Activated naive CD4-positive, alpha-beta T cell treated with anti-CD3 and anti-CD28 coated beads, Interleukin-2, amount 50 U/mL, for 72 hours (primary cell): ENCODE data around the gene PILRA. TPM values are rescaled to one million over a fixed set of nuclear protein-coding genes. Genes with fewer than 3 reads are reported as not detected.

Experiments used
- ATAC-seq, 2 donors: fragments of 150-1000 bp; cut with Tn5 transposase; 2 replicates each; pipeline ENCODE4 v1.10.0; 2021; ENCODE audit warnings: mild to moderate bottlenecking in 2 of 2, moderate library complexity in 2 of 2
- DNase-seq, 2 donors: peaks; one replicate each; pipeline ENCODE4 v3.0.0; 2021 to 2022; ENCODE audit warnings: low spot score in 2 of 2
- H3K27ac Mint-ChIP-seq, 2 donors: one replicate each; pipeline ENCODE4 v1.8.0; 2022; ENCODE audit warnings: mild to moderate bottlenecking in 2 of 2, mixed read lengths in 2 of 2
- H3K36me3 Mint-ChIP-seq, 2 donors: one replicate each; pipeline ENCODE4 v1.8.0; 2022; ENCODE audit warnings: mixed read lengths in 2 of 2
- H3K9me3 Mint-ChIP-seq, 2 donors: one replicate each; pipeline ENCODE4 v1.8.0; 2022; ENCODE audit warnings: mixed read lengths in 2 of 2
- total RNA-seq, 2 donors: library from RNA; stranded (reverse); gene quantifications; one replicate each; pipeline ENCODE4 v1.2.3, GENCODE V29; 2022

Gene PILRA
- total RNA-seq, 2 donors from 2014 or later, result 0.84 to 11.5 TPM

DNA sequence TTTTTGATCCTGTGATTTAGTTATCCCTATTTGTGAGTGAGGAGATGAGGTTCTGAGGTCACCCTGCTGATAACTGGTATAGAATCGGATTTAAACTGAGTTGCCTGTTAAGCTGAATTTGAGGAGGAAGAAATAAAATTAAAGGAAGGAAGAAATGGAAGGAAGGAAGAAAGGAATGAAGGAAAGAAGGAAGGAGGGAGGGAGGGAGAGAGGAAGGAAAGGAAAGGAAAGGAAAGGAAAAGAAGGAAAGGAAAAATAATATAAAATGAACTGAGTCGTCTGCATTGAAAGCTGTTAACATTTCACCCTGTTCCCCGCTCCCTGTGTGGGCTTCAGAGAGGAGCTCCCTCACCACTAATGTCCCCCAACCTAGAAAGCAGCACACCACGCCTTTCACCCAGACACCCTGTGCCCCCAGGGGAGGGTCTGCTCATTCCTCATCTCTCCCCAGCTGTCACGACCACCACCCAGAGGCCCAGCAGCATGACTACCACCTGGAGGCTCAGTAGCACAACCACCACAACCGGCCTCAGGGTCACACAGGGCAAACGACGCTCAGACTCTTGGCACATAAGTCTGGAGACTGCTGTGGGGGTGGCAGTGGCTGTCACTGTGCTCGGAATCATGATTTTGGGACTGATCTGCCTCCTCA is 16.3 kb downstream of the PILRA start:
- no peaks in the 10 kb centered on the region for H3K9me3 Mint-ChIP-seq
- no peak overlapping the region for H3K27ac Mint-ChIP-seq
- no peak for ATAC-seq
- DNase-seq, result no peak
- no peaks in the 10 kb centered on the region for H3K36me3 Mint-ChIP-seq

DNA sequence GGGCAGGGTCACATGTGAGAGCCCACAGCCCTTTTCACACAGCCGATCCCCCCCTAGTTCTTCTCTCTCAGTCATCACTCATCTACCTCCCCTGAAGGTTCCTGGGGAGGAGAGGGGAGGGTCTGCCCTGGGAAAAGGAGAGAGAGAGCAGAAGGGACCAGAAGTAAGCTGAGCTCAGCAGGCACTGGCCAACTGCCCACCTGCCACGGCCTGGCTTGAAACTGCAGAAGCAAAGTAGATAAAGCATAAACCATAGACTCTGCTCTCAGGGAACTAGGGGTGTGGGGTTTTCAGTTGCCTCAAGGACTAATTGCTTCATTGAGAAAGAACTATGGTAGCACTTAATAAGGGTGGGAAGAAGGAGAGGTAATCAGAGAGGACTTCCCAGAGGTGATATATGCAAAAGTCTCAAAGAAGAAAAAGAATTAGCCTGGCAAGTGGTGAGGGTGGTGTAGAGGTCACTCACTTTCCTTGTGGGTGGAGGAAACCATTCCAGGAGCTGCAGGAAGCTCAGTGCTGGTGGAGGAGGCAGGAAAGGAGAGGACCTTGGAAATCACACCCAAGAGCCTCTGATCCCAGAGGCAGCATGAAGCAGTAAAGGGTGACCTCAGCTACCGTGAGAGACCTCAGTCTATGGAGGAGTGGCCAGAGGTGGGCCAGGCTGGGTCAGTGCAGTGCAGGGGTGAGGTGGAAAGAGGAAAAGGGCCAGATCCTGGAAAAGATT is 17.2 kb downstream of the PILRA start:
- DNase-seq (no peak), ATAC-seq (no peak)
- peak overlapping the region in 1 of 2 donors; percentile 16 for H3K27ac Mint-ChIP-seq
- no peaks in the 10 kb centered on the region for H3K36me3 Mint-ChIP-seq
- no peaks in the 10 kb centered on the region for H3K9me3 Mint-ChIP-seq

DNA sequence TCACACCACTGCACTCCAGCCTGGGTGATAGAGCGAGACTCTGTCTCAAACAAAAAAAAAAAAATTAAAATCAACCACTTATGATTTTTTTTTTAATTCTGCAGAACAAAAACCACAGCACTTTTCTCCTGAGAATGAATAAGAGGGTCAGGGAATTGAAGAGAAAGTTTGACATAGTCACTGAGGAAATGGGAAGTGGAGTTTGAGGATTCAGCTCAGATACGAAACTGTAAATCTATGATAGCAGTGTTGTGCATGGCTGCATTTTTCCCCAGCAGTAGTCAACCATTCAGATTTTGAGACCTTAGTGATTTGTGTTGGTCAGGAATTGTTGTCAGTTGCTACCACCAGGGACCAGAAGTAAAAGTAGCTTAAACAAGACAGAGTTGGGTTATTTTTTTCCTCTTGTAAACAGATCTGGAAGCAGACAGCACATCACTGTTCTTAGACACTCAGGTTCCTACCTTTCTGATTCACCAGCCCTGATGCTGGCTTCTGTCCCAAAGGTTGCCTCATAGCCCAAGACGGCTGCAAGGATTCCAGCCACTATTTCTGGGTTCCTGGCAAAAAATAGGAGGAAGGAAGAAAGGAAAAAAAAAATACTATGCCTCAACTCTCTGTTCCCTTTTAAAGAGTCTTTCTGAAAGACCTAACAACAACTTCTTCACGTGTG is 20.1 kb downstream of the PILRA start:
- no peak overlapping the region for H3K27ac Mint-ChIP-seq
- no peaks in the 10 kb centered on the region for H3K36me3 Mint-ChIP-seq
- ATAC-seq (no peak), DNase-seq (no peak)
- H3K9me3 Mint-ChIP-seq, result no peaks in the 10 kb centered on the region

DNA sequence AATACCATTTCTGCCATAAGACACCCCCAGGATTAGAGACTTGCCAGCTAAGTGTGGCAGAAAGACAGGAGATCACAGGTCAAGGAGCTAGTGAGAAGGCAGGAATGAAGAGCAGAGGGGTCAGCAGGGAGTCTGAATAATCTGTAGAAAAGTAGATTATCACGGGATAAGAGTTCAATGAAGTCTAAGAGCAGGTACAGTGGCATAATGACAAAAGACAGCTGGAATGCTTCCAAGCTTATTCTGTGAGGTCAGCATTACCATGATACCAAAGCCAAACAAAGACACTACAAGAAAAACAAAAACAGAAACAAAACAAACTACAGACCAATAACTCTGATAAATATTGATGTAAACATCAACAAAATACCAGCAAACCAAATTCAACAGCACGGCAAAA is 20.8 kb downstream of the PILRA start:
- no peaks in the 10 kb centered on the region for H3K36me3 Mint-ChIP-seq
- DNase-seq, result no peak
- no peak overlapping the region for H3K27ac Mint-ChIP-seq
- ATAC-seq, result no peak
- H3K9me3 Mint-ChIP-seq, result no peaks in the 10 kb centered on the region

DNA sequence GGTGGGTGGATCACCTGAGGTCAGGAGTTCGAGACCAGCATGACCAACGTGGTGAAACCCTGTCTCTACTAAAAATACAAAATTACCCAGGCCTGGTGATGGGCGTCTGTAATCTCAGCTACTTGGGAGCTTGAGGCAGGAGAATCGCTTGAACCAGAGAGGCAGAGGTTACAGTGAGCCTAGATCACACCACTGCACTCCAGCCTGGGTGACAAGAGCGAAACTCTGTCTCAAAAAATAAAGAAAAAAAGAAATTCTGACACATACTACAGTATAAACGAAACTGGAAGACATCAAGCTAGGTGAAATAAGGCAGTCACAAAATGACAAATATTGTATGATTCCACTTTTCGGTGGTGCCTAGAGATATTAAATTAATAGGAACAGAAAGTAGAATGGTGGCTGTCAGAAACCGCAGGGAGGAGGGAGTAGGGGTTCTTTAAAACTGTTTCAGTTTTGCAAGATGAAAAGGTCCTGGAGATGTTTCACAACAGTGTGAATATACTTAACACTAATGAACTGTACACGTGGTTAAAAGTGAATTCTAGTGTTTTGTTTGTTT is 23.2 kb downstream of the PILRA start:
- DNase-seq (peak in 1 of 2 donors; percentile 46), ATAC-seq (peak; percentile 94)
- Mint-ChIP-seq H3K9me3 (no peaks in the 10 kb centered on the region), H3K27ac (peak overlapping the region; percentile 78 to 85), H3K36me3 (no peaks in the 10 kb centered on the region)

DNA sequence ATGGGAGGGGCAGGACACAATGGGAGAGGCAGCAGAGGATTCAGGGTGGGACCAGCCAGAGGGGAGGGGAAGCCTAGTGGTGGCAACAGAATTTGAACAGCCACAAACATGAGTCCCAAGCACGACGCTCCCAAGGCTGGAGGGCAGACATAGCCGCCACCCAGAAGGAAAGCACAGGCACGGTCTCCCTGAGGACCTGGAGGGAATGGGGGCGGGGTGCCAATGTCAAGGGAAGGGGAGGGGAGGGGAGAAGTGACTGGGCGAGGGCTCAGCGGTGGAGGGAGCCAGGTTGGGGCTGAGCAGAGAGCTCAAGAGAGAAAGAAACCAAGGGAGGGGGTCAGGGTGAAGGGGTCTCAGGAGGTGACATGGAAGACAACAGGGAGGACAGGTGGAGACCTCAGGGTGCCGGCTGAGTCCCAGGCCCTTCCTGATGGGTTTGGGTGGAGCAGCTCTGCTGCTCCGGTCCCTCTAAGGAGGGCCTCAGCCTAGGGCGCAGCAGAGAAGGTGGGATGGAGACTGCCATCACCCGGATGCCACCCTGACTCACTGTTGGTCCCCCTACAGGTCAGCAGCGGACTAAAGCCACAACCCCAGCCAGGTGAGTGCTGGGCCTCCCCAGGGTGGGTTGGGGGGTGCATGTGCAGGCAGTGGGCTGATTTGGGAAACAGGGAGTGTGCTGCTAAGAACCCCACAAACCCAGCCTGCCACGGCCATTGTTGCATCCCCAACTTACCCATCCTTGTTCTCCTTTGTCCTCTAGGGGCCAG is 24.2 kb downstream of the PILRA start:
- ATAC-seq, result no peak
- Mint-ChIP-seq H3K36me3 (no peaks in the 10 kb centered on the region), H3K9me3 (no peaks in the 10 kb centered on the region), H3K27ac (peak overlapping the region; percentile 78 to 85)
- DNase-seq, result no peak

DNA sequence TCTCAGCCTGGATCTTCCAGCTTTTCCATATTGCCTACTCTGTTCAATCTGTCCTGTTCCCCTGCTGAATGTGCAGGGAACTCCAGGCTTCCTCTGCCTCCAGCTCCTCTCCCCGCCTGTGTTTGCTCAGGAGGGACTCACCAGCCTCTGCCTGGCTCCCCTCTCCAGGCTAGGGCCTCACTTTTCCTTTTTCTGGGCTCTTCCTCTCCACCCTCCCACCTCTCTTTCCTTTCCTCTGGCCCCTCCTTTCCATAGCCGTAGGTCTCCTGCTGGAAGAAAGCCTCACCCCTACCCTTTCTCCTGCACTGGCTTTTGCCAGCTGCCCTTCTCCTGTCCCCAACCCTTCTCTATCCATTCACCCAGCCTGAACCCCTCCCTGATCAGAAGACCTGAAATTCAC is 25.0 kb downstream of the PILRA start:
- H3K9me3 Mint-ChIP-seq, result no peaks in the 10 kb centered on the region
- DNase-seq (no peak), ATAC-seq (no peak)
- H3K27ac Mint-ChIP-seq, result no peak overlapping the region
- no peaks in the 10 kb centered on the region for H3K36me3 Mint-ChIP-seq

DNA sequence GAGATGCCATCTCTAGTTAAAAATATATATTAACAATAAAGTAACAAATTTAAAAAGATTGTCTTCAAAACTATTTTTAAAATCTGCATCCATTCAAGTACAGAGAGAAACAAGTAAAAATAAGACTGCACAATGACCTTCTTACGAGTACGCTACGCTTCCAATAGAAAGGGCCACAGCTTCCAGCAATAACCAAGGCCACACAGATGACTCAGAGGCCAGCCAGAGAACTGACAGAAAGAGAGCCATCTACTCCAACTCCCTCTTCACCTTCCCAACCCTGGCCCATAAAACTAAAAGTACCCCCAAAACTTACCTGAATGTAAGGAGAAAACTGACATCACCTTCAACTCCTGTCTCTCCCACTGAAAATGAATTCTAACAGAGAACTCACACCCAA is 26.8 kb downstream of the PILRA start:
- Mint-ChIP-seq H3K36me3 (no peaks in the 10 kb centered on the region), H3K9me3 (no peaks in the 10 kb centered on the region), H3K27ac (no peak overlapping the region)
- ATAC-seq (no peak), DNase-seq (no peak)

DNA sequence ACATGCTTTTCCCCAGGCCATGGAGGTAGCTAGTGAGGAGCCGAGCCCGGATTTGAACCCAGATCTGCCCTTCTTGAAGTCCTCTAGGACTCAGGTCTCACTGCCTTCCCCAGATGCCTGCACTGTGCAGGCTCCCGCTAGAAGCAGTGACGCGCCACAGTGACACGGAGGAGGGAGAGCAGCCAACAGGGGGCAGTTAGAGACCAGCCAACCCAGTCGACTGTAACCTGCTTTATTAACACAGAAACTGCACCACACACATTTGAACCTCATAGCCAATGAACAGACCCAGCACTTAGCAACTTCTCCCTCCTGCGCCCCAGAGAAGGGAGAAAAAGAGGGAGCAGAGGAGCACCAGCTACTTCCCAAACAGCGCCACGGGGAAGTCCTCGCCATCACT is 27.4 kb downstream of the PILRA start:
- Mint-ChIP-seq H3K27ac (no peak overlapping the region), H3K9me3 (no peaks in the 10 kb centered on the region), H3K36me3 (no peaks in the 10 kb centered on the region)
- DNase-seq, result peak in 1 of 2 donors; percentile 19
- no peak for ATAC-seq

DNA sequence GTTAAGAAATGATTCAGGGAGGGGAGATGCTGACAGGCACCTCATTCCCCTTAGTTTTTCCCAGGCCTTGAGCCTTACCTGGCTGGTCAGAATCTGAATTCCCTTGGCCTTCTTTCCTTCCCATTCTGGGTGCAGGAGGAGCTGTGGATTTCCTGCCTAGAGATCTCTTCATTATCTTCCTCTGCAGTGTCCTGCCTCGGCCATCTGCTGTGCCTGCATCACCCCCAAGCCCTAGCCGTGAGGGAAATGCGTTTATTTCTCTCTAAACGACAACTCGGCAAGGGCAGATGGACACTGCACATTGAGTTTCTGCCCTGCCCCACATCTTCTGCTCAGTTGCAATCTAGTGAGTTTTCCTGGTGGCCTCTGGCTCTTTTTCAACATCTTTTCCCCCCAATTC is 28.5 kb downstream of the PILRA start:
- Mint-ChIP-seq H3K36me3 (no peaks in the 10 kb centered on the region), H3K27ac (no peak overlapping the region), H3K9me3 (no peaks in the 10 kb centered on the region)
- DNase-seq (no peak), ATAC-seq (no peak)

DNA sequence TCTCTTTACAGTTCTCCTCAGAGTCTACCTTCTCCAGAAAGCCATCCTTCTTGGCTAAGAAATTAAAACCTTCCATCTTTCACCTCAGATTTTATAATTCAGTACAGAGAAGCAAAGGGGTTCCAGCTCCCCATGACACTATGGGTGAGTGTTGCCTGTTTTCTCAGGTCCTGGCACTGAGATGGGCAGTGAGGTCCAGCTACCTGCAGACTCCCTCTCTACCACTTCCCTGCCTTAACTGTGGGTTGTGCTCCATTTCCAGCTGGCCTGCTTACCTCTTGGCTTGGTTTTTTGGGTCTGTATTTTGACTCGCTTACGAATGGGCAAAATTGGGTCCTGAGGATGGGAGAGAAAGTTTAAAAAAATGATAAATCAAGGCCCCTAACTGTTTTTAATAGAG is 29.0 kb downstream of the PILRA start:
- Mint-ChIP-seq H3K36me3 (no peaks in the 10 kb centered on the region), H3K27ac (no peak overlapping the region), H3K9me3 (no peaks in the 10 kb centered on the region)
- ATAC-seq, result no peak
- no peak for DNase-seq

DNA sequence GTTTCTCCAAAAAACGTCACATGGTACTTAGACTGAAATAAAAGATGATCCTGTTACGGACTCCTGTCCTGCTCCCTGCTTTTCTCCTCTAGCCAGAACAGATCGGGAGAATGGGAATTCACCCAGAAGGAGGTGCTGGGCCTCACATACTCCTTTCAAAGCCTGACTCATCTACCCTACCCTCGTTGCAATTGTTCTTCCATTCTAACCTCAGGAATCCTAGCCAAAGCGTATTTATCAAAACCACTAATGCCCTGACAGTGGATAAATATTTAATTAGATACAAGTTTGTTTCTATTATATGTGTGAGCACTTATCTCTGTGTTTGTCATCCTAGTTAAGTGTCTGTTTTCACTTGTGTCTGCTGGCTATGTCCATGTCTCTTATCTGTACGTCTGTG is 33.5 kb downstream of the PILRA start:
- Mint-ChIP-seq H3K9me3 (no peaks in the 10 kb centered on the region), H3K27ac (no peak overlapping the region), H3K36me3 (no peaks in the 10 kb centered on the region)
- DNase-seq (no peak), ATAC-seq (no peak)

DNA sequence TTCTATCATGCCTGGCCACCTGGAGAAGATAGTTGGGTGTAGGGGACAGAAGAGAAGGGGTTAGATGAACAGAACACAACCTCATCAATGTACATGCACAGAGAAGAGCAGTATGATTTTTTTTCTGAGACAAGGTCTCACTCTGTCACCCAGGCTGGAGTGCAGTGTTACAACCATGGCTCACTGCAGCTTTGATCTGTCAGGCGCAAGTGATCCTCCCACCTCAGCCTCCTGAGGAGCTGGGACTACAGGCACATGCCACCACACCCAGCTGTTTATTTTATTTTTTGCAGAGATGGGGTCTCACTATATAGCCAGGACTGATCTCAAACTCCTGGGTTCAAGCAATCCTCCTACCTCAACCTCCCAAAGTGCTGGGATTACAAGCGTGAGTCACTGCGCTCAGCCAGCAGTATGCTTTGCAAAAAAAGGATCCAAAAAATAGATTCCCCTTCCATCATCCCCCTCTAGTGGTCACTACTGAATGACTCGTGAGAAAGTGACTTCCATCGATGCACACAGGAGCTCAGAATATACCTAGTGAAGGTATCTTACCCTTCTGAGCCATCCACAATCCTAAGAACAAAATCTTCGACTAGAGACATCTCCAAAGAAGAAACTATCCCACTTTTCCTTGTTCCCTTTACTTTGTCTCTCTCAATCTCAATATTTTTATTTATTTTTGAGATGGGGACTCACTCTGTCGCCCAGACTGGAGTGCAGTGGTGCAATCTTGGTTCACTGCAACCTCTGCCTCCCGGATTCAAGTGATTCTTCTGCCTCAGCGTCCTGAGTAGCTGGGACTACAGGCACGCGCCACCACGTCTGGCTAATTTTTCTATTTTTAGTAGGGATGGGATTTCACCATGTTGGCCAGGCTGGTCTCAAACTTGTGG is 34.2 kb downstream of the PILRA start:
- DNase-seq, result peak in 1 of 2 donors; percentile 48
- Mint-ChIP-seq H3K9me3 (no peaks in the 10 kb centered on the region), H3K27ac (no peak overlapping the region), H3K36me3 (no peaks in the 10 kb centered on the region)
- ATAC-seq, result peak; percentile 86 to 88

DNA sequence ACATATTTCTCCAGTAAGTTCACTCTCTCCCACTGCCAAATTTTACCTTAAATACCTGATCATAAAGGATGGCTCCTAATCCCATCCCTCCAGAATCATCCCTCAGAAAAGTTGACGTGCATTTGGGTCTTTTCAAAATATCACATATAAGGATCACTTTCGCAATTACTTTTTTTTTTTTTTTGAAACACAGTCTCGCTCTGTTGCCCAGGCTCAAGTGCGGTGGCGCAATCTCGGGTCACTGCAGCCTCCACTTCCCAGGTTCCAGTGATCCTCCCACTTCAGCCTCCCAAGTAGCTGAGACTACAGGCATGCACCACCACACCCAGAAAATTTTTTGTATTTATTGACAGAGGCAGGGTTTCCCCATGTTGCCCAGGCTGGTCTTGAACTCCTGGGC is 37.8 kb downstream of the PILRA start:
- ATAC-seq (no peak), DNase-seq (no peak)
- Mint-ChIP-seq H3K27ac (no peak overlapping the region), H3K9me3 (no peaks in the 10 kb centered on the region), H3K36me3 (no peaks in the 10 kb centered on the region)

DNA sequence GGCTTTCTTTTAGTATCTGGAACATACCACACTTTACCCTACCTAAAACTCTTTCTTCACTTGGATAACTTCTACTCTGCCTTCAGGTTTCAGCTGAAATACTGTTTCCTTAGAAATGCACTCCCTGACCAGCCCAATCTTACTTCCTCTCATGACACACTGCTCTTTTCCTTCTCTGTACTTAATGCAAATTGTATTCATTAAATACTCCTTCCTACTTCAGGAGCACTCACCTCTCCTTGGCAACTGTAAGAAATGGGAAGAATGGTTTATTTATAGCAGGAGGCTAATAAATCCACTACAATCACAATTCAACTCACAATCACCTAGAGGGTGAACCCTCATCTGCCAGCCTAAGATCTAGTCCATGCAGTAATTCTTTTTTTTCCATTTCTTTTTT is 40.1 kb downstream of the PILRA start:
- Mint-ChIP-seq H3K9me3 (no peaks in the 10 kb centered on the region), H3K36me3 (no peaks in the 10 kb centered on the region), H3K27ac (no peak overlapping the region)
- DNase-seq (no peak), ATAC-seq (no peak)

DNA sequence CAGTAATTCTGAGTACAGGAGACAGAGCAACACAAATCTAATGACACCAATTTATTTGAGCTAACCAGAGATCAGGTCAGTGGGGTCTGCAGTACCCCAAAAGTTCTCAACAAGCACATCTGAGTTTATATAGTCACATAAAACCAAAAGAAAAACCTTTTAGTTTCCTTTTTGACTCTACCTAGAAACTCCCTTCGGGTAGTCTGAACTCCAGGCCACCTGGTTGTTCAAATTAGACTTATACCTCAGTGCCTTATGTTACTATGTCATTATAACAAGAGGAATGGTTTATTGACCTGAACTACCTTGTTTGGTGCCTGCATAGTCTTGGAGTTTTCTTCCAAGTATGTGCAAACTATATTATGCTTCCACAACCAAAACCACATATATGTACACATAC is 40.6 kb downstream of the PILRA start:
- H3K27ac Mint-ChIP-seq, result no peak overlapping the region
- H3K9me3 Mint-ChIP-seq, result no peaks in the 10 kb centered on the region
- DNase-seq (no peak), ATAC-seq (no peak)
- H3K36me3 Mint-ChIP-seq, result no peaks in the 10 kb centered on the region
